ENCODE data around the gene MAB21L4. TPM values are rescaled to one million over a fixed set of nuclear protein-coding genes. Genes with fewer than 3 reads are reported as not detected.

MAB21L4 gene
- total and polyA plus RNA-seq, 2 experiments from 2014 or later: not detected

DNA sequence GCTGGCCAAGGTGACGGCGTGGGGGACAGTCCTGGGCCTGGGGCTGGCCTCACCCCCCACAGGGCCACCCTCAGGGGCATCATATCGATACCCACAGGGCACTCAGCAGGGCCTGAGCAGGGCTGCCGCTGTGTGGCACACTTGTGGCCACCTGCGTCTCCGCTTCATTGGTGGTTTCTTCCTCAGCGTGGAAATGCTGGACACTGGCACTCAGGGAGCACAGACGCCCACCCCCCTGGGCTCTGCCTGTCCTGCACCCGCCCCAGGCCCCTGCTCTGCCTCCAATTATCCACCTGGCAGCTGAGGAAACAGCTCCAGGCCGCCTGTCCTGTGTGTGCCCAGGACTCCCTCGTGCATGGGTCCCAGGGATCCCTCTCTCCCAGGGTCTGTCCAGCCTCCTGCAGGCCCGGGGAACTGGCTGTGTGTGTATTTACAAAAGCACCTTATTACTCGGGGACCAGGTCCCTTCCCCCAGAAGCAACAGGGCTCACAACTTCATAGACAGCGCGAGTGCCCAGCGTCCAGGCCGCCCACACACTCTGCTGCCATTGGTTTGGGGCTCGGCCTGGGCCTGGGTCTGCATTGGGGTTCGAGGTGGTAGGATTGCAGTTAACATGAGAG, 23.3 kb upstream of the MAB21L4 start:
- Mint-ChIP-seq H3K9me3 (no peaks in the 10 kb centered on the region), H3K27me3 (ENCODE audit: insufficient read depth, low read depth, poor library complexity) (peaks cover 2% of the 10 kb centered on the region), H3K36me3 (ENCODE audit: low read depth) (no peaks in the 10 kb centered on the region), H3K4me1 (0 out of 3 replicates have a peak, but pooled peaks cover 2% of the 10 kb centered on the region), H3K4me3 (no peak overlapping the region), H3K27ac (no peak overlapping the region)
- Histone ChIP-seq H3F3A (replicated peaks; ENCODE audit: low read depth) (0 out of 2 replicates have a peak, but pooled peaks cover 3% of the 10 kb centered on the region), H3K79me2 (replicated peaks; ENCODE audit: insufficient read depth) (no peaks in the 10 kb centered on the region), H3K27ac (ENCODE audit: low read depth) (no peak overlapping the region), H3K27me3 (ENCODE audit: insufficient read depth) (peaks cover 6% of the 10 kb centered on the region; the same call in 1 of the 2 replicates), H3K9me2 (ENCODE audit: insufficient read depth) (no peaks in the 10 kb centered on the region), H3K36me3 (ENCODE audit: insufficient read depth) (no peaks in the 10 kb centered on the region), H2AFZ (no peak overlapping the region), H3K4me2 (no peak overlapping the region), H3K4me3 (no peak overlapping the region), H4K20me1 (replicated peaks; ENCODE audit: insufficient read depth) (no peaks in the 10 kb centered on the region), H3K4me1 (ENCODE audit: insufficient read depth) (no peaks in the 10 kb centered on the region; the same call in 1 of the 2 replicates)
- TF ChIP-seq STAT1 (IDR thresholded peaks at IDR 0.05; ENCODE audit: unreplicated experiment) (no peak), ZNF114 (CRISPR knock-in tag; IDR thresholded peaks at IDR 0.05) (no peak), EZH2phosphoT487 (IDR thresholded peaks at IDR 0.05; ENCODE audit: unreplicated experiment) (no peak), ZNF331 (CRISPR knock-in tag; IDR thresholded peaks at IDR 0.05; ENCODE audit: low read depth) (no peak), POLR2AphosphoS5 (IDR thresholded peaks at IDR 0.05; ENCODE audit: low read depth) (no peak), JUNB (IDR thresholded peaks at IDR 0.05; ENCODE audit: unreplicated experiment) (no peak), EZH2 (IDR thresholded peaks at IDR 0.05; ENCODE audit: low read depth, unreplicated experiment) (no peak), CREB1 (CRISPR knock-in tag; IDR thresholded peaks at IDR 0.05; ENCODE audit: low read depth) (no peak)
- TF ChIP-seq, protein P1, sequence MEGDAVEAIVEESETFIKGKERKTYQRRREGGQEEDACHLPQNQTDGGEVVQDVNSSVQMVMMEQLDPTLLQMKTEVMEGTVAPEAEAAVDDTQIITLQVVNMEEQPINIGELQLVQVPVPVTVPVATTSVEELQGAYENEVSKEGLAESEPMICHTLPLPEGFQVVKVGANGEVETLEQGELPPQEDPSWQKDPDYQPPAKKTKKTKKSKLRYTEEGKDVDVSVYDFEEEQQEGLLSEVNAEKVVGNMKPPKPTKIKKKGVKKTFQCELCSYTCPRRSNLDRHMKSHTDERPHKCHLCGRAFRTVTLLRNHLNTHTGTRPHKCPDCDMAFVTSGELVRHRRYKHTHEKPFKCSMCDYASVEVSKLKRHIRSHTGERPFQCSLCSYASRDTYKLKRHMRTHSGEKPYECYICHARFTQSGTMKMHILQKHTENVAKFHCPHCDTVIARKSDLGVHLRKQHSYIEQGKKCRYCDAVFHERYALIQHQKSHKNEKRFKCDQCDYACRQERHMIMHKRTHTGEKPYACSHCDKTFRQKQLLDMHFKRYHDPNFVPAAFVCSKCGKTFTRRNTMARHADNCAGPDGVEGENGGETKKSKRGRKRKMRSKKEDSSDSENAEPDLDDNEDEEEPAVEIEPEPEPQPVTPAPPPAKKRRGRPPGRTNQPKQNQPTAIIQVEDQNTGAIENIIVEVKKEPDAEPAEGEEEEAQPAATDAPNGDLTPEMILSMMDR (conservative IDR thresholded peaks at IDR 0.05; ENCODE audit: low read depth in 2 of 2): no peak
- TF ChIP-seq, protein P2, sequence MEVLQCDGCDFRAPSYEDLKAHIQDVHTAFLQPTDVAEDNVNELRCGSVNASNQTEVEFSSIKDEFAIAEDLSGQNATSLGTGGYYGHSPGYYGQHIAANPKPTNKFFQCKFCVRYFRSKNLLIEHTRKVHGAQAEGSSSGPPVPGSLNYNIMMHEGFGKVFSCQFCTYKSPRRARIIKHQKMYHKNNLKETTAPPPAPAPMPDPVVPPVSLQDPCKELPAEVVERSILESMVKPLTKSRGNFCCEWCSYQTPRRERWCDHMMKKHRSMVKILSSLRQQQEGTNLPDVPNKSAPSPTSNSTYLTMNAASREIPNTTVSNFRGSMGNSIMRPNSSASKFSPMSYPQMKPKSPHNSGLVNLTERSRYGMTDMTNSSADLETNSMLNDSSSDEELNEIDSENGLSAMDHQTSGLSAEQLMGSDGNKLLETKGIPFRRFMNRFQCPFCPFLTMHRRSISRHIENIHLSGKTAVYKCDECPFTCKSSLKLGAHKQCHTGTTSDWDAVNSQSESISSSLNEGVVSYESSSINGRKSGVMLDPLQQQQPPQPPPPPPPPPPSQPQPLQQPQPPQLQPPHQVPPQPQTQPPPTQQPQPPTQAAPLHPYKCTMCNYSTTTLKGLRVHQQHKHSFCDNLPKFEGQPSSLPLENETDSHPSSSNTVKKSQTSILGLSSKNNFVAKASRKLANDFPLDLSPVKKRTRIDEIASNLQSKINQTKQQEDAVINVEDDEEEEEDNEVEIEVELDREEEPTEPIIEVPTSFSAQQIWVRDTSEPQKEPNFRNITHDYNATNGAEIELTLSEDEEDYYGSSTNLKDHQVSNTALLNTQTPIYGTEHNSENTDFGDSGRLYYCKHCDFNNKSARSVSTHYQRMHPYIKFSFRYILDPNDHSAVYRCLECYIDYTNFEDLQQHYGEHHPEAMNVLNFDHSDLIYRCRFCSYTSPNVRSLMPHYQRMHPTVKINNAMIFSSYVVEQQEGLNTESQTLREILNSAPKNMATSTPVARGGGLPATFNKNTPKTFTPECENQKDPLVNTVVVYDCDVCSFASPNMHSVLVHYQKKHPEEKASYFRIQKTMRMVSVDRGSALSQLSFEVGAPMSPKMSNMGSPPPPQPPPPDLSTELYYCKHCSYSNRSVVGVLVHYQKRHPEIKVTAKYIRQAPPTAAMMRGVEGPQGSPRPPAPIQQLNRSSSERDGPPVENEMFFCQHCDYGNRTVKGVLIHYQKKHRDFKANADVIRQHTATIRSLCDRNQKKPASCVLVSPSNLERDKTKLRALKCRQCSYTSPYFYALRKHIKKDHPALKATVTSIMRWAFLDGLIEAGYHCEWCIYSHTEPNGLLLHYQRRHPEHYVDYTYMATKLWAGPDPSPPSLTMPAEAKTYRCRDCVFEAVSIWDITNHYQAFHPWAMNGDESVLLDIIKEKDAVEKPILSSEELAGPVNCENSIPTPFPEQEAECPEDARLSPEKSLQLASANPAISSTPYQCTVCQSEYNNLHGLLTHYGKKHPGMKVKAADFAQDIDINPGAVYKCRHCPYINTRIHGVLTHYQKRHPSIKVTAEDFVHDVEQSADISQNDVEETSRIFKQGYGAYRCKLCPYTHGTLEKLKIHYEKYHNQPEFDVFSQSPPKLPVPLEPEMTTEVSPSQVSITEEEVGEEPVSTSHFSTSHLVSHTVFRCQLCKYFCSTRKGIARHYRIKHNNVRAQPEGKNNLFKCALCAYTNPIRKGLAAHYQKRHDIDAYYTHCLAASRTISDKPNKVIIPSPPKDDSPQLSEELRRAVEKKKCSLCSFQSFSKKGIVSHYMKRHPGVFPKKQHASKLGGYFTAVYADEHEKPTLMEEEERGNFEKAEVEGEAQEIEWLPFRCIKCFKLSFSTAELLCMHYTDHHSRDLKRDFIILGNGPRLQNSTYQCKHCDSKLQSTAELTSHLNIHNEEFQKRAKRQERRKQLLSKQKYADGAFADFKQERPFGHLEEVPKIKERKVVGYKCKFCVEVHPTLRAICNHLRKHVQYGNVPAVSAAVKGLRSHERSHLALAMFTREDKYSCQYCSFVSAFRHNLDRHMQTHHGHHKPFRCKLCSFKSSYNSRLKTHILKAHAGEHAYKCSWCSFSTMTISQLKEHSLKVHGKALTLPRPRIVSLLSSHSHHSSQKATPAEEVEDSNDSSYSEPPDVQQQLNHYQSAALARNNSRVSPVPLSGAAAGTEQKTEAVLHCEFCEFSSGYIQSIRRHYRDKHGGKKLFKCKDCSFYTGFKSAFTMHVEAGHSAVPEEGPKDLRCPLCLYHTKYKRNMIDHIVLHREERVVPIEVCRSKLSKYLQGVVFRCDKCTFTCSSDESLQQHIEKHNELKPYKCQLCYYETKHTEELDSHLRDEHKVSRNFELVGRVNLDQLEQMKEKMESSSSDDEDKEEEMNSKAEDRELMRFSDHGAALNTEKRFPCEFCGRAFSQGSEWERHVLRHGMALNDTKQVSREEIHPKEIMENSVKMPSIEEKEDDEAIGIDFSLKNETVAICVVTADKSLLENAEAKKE (CRISPR knock-in tag; IDR thresholded peaks at IDR 0.05): no peak
- ATAC-seq (no peak), DNase-seq (ENCODE audit: low spot score) (no peak)

Data from GM23338 (cell line).